Upper lobe of right lung (tissue), 1 donor: ENCODE data around the gene NUP205. TPM values are rescaled to one million over a fixed set of nuclear protein-coding genes. Genes with fewer than 3 reads are reported as not detected.

ENCODE experiments used
- ATAC-seq: fragments of 200-7000 bp; cut with Tn5 transposase; one replicate; pipeline ENCODE4 v1.9.1; 2020; ENCODE audit warnings: mild to moderate bottlenecking, moderate library complexity
- DNase-seq: peaks from one replicate; pipeline ENCODE4 v3.0.0-alpha.2; 2020
- H3K27ac ChIP-seq: fragments of 200-600 bp; one replicate; pipeline ENCODE4 v1.8.0; 2022
- H3K27me3 ChIP-seq: fragments of 200-600 bp; one replicate; pipeline ENCODE4 v1.8.0; 2022; ENCODE audit warnings: mild to moderate bottlenecking
- H3K36me3 ChIP-seq: fragments of 200-600 bp; one replicate; pipeline ENCODE4 v1.8.0; 2022
- H3K4me1 ChIP-seq: fragments of 200-600 bp; one replicate; pipeline ENCODE4 v1.8.0; 2022
- H3K4me3 ChIP-seq: fragments of 200-600 bp; one replicate; pipeline ENCODE4 v1.8.0; 2022; ENCODE audit warnings: mild to moderate bottlenecking
- H3K9me3 ChIP-seq: fragments of 200-600 bp; one replicate; pipeline ENCODE4 v1.8.0; 2022
- CTCF ChIP-seq: fragments of 200-600 bp; IDR thresholded peaks from one replicate; pipeline ENCODE4 v1.8.0; 2022; ENCODE audit warnings: antibody characterized with exemption
- intact Hi-C: fragments of 100-400 bp; cut with DNase I; formaldehyde crosslinking; loops from one replicate; pipeline ENCODE4 v1.11.0; 2022
- total RNA-seq: library from RNA; stranded (reverse); fragmentation: NEBNext Ultra II Directional; extraction: Animal tissue kit (Norgen Biotek cat#: 25700); gene quantifications from one replicate; pipeline ENCODE4 v1.2.1, GENCODE V29; 2021
- donor health status: DM: no; HTN: yes; CAD: no; lungs with severe emphysema.

Gene NUP205
- total RNA-seq, 1 donor from 2014 or later = 34.3 TPM

GRCh38 chr7:135672560-135673359 is 115.0 kb downstream of the NUP205 start:
- H3K36me3 ChIP-seq = peaks cover 16% of the 10 kb centered on the region
- TF ChIP-seq CTCF = peak; percentile 83
- H3K4me3 ChIP-seq = no peak overlapping the region
- ATAC-seq (peak; percentile 85), DNase-seq (no peak)
- H3K27ac ChIP-seq = no peak overlapping the region
- peaks cover 20% of the 10 kb centered on the region for H3K4me1 ChIP-seq
- no peaks in the 10 kb centered on the region for H3K27me3 ChIP-seq
- H3K9me3 ChIP-seq = no peaks in the 10 kb centered on the region
- intact Hi-C loops = no loop called here

- Histone ChIP-seq H3K9me3 (no peaks in the 10 kb centered on the region), H3K27ac (no peak overlapping the region), H3K27me3 (no peaks in the 10 kb centered on the region), H3K4me1 (peaks cover 22% of the 10 kb centered on the region), H3K4me3 (no peak overlapping the region), H3K36me3 (peaks cover 22% of the 10 kb centered on the region)
- no peak for ATAC-seq
- DNase-seq = no peak
- TF ChIP-seq CTCF = no peak
- intact Hi-C loops = no loop called here
Measured at GRCh38 chr7:135673360-135673706, 115.6 kb downstream of the NUP205 start.

GRCh38 chr7:135678612-135679575 is 121.2 kb downstream of the NUP205 start:
- no peaks in the 10 kb centered on the region for H3K9me3 ChIP-seq
- TF ChIP-seq CTCF = no peak
- DNase-seq (peak; percentile 70), ATAC-seq (peak; percentile 86)
- no peaks in the 10 kb centered on the region for H3K27me3 ChIP-seq
- peaks cover 24% of the 10 kb centered on the region for H3K36me3 ChIP-seq
- intact Hi-C loops = no loop called here
- peak overlapping the region; percentile 6 for H3K27ac ChIP-seq
- H3K4me3 ChIP-seq = no peak overlapping the region
- H3K4me1 ChIP-seq = peaks cover 7% of the 10 kb centered on the region

- peaks cover 8% of the 10 kb centered on the region for H3K36me3 ChIP-seq
- peak; percentile 74 for ATAC-seq
- intact Hi-C loops = no loop called here
Measured at GRCh38 chr7:135681762-135682161, 124.0 kb downstream of the NUP205 start.

GRCh38 chr7:135682191-135682590 is 124.5 kb downstream of the NUP205 start:
- no peak for TF ChIP-seq CTCF
- peaks cover 8% of the 10 kb centered on the region for H3K36me3 ChIP-seq
- H3K4me3 ChIP-seq = no peak overlapping the region
- intact Hi-C loops = no loop called here
- no peaks in the 10 kb centered on the region for H3K27me3 ChIP-seq
- peaks cover 11% of the 10 kb centered on the region for H3K4me1 ChIP-seq
- no peak overlapping the region for H3K27ac ChIP-seq
- no peak for DNase-seq
- no peak for ATAC-seq
- no peaks in the 10 kb centered on the region for H3K9me3 ChIP-seq

More at GRCh38 chr7:135681762-135682161, 124.0 kb downstream of the NUP205 start:
- peaks cover 11% of the 10 kb centered on the region for H3K4me1 ChIP-seq
- H3K9me3 ChIP-seq = no peaks in the 10 kb centered on the region
- no peak for DNase-seq
- H3K4me3 ChIP-seq = no peak overlapping the region
- no peak for TF ChIP-seq CTCF
- H3K27me3 ChIP-seq = no peaks in the 10 kb centered on the region
- no peak overlapping the region for H3K27ac ChIP-seq
